GM13977 (cell line): ENCODE data around the gene IL1R1.

Experiments
- DNase-seq: peaks from one replicate; pipeline ENCODE4 v3.0.0; 2012; ENCODE audit warnings: low spot score
- in situ Hi-C: fragments of 300-500 bp; cut with MboI; formaldehyde crosslinking; loops from one replicate; pipeline ENCODE4 v1.12.0; 2022; ENCODE audit warnings: low sequenced_read_pairs, low pct_unique_long_range_greater_than_20kb, mixed read lengths, inconsistent platforms; ENCODE audit not compliant: unreplicated experiment
- TF ChIP-seq, protein P1 (sequence below): IDR thresholded peaks from 2 replicates; pipeline ENCODE4 v1.5.1; 2012; ENCODE audit warnings: mild to moderate bottlenecking, control low read depth; ENCODE audit not compliant: insufficient read depth; ENCODE audit errors: extremely low read depth, missing control alignments

IL1R1 gene

DNA sequence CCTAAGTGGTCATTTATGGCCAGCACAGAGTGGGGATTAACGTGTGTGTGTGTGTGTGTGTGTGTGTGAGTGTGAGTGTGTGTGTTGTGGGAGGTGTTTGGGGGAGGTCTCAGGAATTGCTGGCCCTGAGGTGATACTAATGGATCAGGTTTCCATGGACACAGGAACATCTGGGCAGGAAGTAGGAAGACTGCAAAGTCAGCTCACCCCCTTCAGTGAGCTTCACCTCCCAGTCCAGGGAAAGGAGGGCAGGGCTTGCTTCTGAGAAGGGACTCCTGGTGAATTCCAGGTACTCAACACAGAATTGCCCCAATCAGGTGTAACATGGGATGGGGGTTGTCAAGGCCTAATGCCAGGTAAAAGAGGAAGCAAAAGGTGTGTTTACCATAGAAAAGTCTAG, 30.3 kb upstream of the IL1R1 start:
- TF ChIP-seq, protein P1, sequence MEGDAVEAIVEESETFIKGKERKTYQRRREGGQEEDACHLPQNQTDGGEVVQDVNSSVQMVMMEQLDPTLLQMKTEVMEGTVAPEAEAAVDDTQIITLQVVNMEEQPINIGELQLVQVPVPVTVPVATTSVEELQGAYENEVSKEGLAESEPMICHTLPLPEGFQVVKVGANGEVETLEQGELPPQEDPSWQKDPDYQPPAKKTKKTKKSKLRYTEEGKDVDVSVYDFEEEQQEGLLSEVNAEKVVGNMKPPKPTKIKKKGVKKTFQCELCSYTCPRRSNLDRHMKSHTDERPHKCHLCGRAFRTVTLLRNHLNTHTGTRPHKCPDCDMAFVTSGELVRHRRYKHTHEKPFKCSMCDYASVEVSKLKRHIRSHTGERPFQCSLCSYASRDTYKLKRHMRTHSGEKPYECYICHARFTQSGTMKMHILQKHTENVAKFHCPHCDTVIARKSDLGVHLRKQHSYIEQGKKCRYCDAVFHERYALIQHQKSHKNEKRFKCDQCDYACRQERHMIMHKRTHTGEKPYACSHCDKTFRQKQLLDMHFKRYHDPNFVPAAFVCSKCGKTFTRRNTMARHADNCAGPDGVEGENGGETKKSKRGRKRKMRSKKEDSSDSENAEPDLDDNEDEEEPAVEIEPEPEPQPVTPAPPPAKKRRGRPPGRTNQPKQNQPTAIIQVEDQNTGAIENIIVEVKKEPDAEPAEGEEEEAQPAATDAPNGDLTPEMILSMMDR, result no peak
- DNase-seq, result no peak
- in situ Hi-C loops, result no loop called here

DNA sequence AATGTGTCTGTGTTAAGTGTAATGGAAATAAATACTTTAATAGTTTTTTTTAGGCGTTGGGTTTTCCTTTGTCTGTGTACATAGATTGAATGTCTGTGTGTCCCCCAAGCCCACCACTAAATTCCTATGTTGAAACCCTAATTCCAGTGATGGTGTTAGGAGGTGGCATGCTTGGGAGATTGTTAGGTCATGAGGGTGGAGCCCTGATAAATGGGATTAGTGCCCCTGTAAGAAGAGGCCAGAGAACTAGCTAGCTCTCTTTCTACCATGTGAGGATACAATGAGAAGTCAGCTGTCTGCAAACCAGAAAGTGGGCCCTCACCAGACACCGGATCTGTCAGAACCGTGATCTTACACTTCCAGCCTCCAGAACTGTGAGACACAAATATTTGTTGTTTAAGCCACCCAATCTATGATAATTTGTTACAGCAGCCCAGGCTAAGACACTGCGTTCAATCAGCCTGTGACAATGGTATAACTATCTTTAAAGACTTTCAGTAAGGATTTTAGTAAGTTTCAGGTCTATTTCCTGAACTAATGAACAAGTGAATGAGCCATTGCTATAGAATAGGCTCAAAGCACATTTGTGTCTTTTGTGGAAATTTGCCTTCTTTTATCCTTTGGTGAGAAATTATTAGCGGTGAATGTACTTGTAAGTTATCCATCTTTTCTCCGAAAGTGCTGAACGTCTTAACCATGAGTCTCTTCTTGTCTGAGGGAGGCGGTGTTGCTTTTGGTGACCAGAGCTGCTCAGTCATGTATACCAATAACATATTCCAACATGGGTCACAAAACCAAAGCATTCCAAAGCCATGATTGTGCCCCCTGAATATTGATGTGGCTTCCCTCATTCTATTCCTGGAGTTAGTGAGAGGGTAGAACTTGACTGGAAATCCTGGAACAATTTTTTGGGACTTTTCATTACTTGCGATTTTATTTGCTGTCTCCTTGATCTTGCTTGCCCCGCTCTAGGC, 29.6 kb upstream of the IL1R1 start:
- DNase-seq, result no peak
- TF ChIP-seq, protein P1, result no peak
- in situ Hi-C loops, result no loop called here

DNA sequence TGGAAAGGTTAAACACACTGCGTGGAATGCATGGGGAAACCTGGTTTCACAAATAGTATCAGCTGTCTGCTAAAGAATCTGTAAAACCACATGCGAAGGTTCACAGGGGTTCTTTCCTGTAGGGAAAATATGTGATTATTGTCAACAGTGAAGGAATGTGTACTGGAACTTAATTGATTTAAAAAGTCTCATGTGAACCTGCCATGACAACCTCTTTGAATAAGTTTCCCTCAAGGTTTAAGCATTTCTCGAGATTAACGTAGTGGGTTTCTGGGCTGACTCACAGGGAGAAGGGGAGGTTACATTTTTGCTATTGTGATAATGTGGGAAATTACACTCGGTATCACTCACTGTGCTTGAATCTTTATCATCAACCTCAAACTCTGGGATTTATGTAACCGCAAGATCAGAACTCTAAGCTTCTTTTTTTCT, 28.2 kb upstream of the IL1R1 start:
- in situ Hi-C loops, result no loop called here
- no peak for DNase-seq
- TF ChIP-seq, protein P1, result no peak

DNA sequence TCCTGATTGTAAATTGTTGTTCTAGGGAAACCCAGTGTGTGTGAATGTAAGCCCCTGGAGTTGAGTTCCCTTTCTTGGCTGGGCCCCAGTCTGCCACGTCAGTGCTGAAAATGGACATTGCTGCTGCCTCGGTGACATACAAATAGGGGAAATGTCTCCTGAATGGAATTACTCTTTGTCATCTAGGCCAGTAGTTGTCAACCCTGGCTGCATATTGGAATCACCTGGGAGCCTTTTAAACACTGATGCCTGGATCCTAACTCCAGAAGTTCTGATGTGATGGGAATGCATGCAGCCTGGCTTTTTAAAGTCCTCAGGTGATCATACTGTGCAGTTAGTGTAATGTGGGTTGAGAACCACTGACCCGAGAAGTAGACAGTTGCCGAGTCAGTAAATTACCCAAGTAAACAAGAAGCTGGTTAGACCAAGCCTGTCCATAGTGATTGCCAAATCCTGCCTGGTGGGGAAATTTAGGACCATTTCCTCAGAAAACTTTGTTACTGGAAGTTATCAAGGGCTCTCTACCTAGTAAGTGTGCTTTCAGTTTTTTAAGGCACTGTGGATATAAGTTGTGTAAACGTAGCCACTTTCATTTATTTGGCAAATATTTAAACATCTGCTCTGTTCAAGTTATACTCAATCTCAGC, 27.6 kb upstream of the IL1R1 start:
- in situ Hi-C loops, result no loop called here
- DNase-seq, result no peak
- TF ChIP-seq, protein P1, result no peak

DNA sequence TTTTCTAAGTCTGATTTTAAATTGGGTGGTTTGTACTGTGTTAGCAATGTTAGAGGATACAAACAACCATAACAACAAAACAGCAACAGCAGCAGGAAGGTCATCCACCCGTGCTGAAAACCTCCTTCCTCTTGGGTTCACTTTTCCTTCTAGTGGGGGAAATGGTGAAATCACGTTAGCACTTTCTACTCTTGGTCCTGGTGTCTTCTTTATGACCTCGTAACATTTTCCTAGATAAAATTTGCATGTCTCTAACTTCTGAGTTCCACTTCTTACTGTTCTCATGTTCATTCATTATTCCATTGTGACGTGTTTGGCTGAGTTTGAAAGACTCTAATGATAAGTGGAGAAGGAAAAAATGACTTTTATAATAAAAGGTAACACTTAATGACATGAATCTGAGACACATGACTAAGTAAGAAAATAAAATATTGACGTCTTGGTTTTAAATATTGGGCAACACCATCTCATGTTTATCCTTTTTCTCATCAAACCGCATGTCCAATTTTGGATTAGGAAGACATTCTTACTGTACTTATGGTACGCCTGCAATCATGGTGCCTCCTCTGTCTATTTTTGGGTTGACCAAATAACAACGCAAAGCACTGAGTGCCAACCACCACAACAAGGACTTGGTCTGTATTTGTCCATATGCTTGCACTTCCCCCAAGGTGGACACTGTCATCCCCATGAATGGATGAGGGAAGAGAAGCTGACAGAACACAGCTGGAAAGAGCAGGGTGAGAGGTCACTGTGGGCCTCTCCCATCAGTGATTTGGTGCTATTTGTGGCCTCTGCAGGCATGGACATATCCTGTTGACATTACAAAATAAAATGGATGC, 25.7 kb upstream of the IL1R1 start:
- TF ChIP-seq, protein P1, result no peak
- no peak for DNase-seq
- in situ Hi-C loops, result no loop called here

DNA sequence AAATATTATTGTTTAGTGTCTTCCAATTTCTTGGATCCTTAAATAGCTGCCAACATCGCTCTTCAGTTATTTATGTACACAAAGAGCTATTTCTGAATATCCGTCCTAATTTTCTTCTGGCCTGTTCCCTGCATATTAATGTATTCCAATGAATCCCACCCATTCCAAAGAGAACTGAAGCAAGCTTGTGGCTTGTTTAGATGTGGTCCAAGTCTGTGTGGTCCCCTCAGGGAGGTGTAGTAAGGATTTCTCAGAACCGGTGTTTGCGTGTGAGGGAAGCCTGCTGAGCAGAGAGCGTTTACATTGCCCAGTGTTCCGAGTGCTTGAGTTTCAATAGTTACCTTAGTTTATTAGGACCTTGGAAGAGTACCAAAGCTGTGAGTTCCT, 25.1 kb upstream of the IL1R1 start:
- in situ Hi-C loops, result no loop called here
- TF ChIP-seq, protein P1, result no peak

More for the DNA sequence above, 25.1 kb upstream of the IL1R1 start:
- DNase-seq, result no peak
